ENCODE results near the gene MTMR3.

- TF ChIP-seq CTCF (IDR thresholded peaks at IDR 0.05): no peak
- no peak for TF ChIP-seq POLR2AphosphoS5 (IDR thresholded peaks at IDR 0.05; ENCODE audit: low read depth, low read length)
- no peak for TF ChIP-seq REST (IDR thresholded peaks at IDR 0.05; ENCODE audit: insufficient read depth in 1 of 2, low read depth in 2 of 2, low read length in 1 of 2)
- no peak for TF ChIP-seq TCF7L2 (IDR thresholded peaks at IDR 0.05; ENCODE audit: low read depth, low read length)
Measured at GRCh38 chr22:30074147-30074546, 191.2 kb downstream of the MTMR3 start.

Data from Panc1 (cell line).